Neural cell (in vitro differentiated cells): ENCODE data around the gene NPAS4. TPM values are rescaled to one million over a fixed set of nuclear protein-coding genes. Genes with fewer than 3 reads are reported as not detected.

Experiments
- H2AFZ ChIP-seq: fragments of 200-600, 300-800 bp; sonication (generic), shearing (Covaris generic); 2 replicates; pipeline ENCODE4 v1.6.0; 2014; ENCODE audit warnings: low read depth, mild to moderate bottlenecking, antibody characterized with exemption, low read length, moderate library complexity
- H3F3A ChIP-seq: fragments of 200-600 bp; shearing (Covaris generic); 2 replicates; pipeline ENCODE4 v1.6.1; 2016; ENCODE audit warnings: mild to moderate bottlenecking, moderate library complexity, mixed read lengths, antibody characterized with exemption, low read length; ENCODE audit not compliant: insufficient read depth, poor library complexity, severe bottlenecking
- H3K27ac ChIP-seq: fragments of 200-600, 300-800 bp; sonication (generic), shearing (Covaris generic); 2 replicates; pipeline ENCODE4 v1.5.1; 2014; ENCODE audit warnings: mild to moderate bottlenecking, low read length, moderate library complexity
- H3K27me3 ChIP-seq: fragments of 300-800, 200-600 bp; sonication (generic), shearing (Covaris generic); 2 replicates; pipeline ENCODE4 v1.6.0; 2014; ENCODE audit warnings: mild to moderate bottlenecking, low read depth, low read length, moderate library complexity; ENCODE audit not compliant: insufficient read depth
- H3K36me3 ChIP-seq: fragments of 300-800, 200-600 bp; sonication (generic), shearing (Covaris generic); 2 replicates; pipeline ENCODE4 v1.5.1; 2014; ENCODE audit warnings: mild to moderate bottlenecking, antibody characterized with exemption, low read length, moderate library complexity; ENCODE audit not compliant: insufficient read depth
- H3K4me2 ChIP-seq: fragments of 300-800, 200-600 bp; sonication (generic), shearing (Covaris generic); 2 replicates; pipeline ENCODE4 v1.6.0; 2014; ENCODE audit warnings: mild to moderate bottlenecking, low read length
- H3K4me3 ChIP-seq: fragments of 300-800, 200-600 bp; sonication (generic), shearing (Covaris generic); 2 replicates; pipeline ENCODE4 v1.5.1; 2014; ENCODE audit warnings: mild to moderate bottlenecking, low read length, moderate library complexity
- H3K79me2 ChIP-seq: fragments of 200-600 bp; shearing (Covaris generic); replicated peaks from 2 replicates; pipeline ENCODE4 v1.6.0; 2014; ENCODE audit warnings: mild to moderate bottlenecking, low read length, moderate library complexity; ENCODE audit not compliant: insufficient read depth
- H3K9ac ChIP-seq: fragments of 300-800, 200-600 bp; sonication (generic), shearing (Covaris generic); 2 replicates; pipeline ENCODE4 v1.6.1; 2016; ENCODE audit warnings: mild to moderate bottlenecking, low read length, mixed read lengths
- H3K9me2 ChIP-seq: fragments of 200-600 bp; shearing (Covaris generic); 2 replicates; pipeline ENCODE4 v1.6.1; 2016; ENCODE audit warnings: mild to moderate bottlenecking, low read length, mixed read lengths; ENCODE audit not compliant: insufficient read depth
- H3K9me3 ChIP-seq: fragments of 200-600, 300-800 bp; sonication (generic), shearing (Covaris generic); 2 replicates; pipeline ENCODE4 v1.6.1; 2016; ENCODE audit warnings: mild to moderate bottlenecking, mixed run types, low read length, moderate library complexity, mixed read lengths
- H4K20me1 ChIP-seq: fragments of 200-600 bp; shearing (Covaris generic); 2 replicates; pipeline ENCODE4 v1.6.1; 2016; ENCODE audit warnings: mild to moderate bottlenecking, mixed run types; ENCODE audit not compliant: insufficient read depth
- CTCF ChIP-seq: fragments of 450-650 bp; IDR thresholded peaks from 2 replicates; pipeline ENCODE4 v1.5.1; 2014; ENCODE audit warnings: antibody characterized with exemption, mild to moderate bottlenecking, moderate library complexity; ENCODE audit not compliant: poor library complexity, severe bottlenecking
- EP300 ChIP-seq: fragments of 450-650 bp; conservative IDR thresholded peaks from 2 replicates; pipeline ENCODE4 v1.6.1; 2014; ENCODE audit warnings: antibody characterized with exemption, mild to moderate bottlenecking, moderate library complexity; ENCODE audit not compliant: poor library complexity, severe bottlenecking
- EZH2 ChIP-seq: fragments of 200-600, 300-800 bp; shearing (Covaris generic), sonication (generic); IDR thresholded peaks from 2 replicates; pipeline ENCODE4 v1.6.1; 2014; ENCODE audit warnings: antibody characterized with exemption, low read length, borderline replicate concordance, mild to moderate bottlenecking; ENCODE audit not compliant: insufficient read depth, poor library complexity, severe bottlenecking
- MXI1 ChIP-seq: fragments of 450-650 bp; conservative IDR thresholded peaks from 2 replicates; pipeline ENCODE4 v1.6.1; 2014; ENCODE audit warnings: antibody characterized with exemption, mild to moderate bottlenecking; ENCODE audit not compliant: poor library complexity, severe bottlenecking
- POLR2AphosphoS5 ChIP-seq: IDR thresholded peaks from 2 replicates; pipeline ENCODE4 v1.6.1; 2012
- RAD21 ChIP-seq: fragments of 450-650 bp; conservative IDR thresholded peaks from 2 replicates; pipeline ENCODE4 v1.6.1; 2014; ENCODE audit warnings: antibody characterized with exemption, mild to moderate bottlenecking, moderate library complexity
- REST ChIP-seq: IDR thresholded peaks from 2 replicates; pipeline ENCODE4 v1.6.1; 2012; ENCODE audit warnings: borderline replicate concordance
- SMC3 ChIP-seq: fragments of 450-650 bp; conservative IDR thresholded peaks from 2 replicates; pipeline ENCODE4 v1.6.1; 2014; ENCODE audit warnings: antibody characterized with exemption, mild to moderate bottlenecking, moderate library complexity; ENCODE audit not compliant: poor library complexity
- TAF1 ChIP-seq: IDR thresholded peaks from 2 replicates; pipeline ENCODE4 v1.6.1; 2012; ENCODE audit warnings: low read depth
- polyA plus RNA-seq: library from polyadenylated mRNA; depleted of rRNA; stranded (reverse); fragments of >200 nt; gene quantifications from 2 replicates; pipeline ENCODE4 v1.2.3, GENCODE V29; 2014

NPAS4 gene
- polyA plus RNA-seq, 1 donor from 2014 or later, result 6.7 TPM

GRCh38 chr11:66417000-66417399 lies 3.8 kb upstream of the NPAS4 start:
- Histone ChIP-seq H3K9ac (peak overlapping the region; percentile 97), H3K4me3 (peak overlapping the region; percentile 94), H3K9me2 (no peaks in the 10 kb centered on the region), H3K27ac (peak overlapping the region; percentile 56), H3K36me3 (no peaks in the 10 kb centered on the region), H2AFZ (peak overlapping the region; percentile 15), H3K79me2 (peaks cover 3% of the 10 kb centered on the region), H3F3A (no peaks in the 10 kb centered on the region), H3K4me2 (peak overlapping the region; percentile 30), H3K9me3 (no peaks in the 10 kb centered on the region), H3K27me3 (peaks cover 27% of the 10 kb centered on the region), H4K20me1 (no peaks in the 10 kb centered on the region)
- TF ChIP-seq MXI1 (peak; percentile 24), REST (no peak), EP300 (peak; percentile 36)

DNA sequence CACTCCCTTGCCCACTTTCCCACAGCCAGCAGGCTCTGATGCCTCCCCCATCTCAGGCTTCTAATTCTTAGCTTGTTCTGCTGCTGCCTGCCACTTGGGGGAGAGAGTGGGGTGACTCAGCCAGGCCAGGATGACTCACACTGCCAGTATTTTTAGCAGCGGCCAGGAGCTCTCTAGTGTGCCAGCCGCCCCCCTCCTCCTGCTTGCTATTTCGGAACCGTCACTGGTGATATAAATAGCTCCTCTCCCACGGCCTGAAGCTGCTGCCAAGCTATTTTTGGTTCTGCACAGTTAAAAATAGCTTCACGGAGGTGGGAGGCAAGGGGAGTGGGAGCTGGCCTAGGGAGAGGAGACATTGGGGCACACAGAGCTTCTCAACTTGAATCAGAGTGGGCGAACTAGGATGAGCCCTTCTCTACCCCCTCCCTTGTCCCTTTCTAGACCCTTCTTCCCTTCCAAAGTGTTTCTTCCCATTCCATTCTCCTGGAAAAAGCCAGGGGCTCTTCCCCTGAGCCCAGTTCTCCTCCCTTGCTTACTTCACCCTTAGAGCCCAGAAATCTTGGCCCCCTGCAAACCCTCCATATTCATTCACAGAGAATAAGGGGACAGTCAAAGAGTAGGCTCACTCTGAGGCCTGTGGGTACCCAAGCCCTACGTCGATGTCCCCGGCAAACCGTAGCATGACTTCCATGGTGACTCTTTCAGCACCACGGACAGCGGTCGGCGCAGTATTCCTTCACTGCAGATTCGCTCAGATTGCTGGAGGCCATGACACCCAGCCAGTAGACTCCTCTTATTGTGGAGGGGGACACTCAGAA lies 2.5 kb upstream of the NPAS4 start:
- Histone ChIP-seq H3K9me3 (no peaks in the 10 kb centered on the region), H3K4me3 (peak overlapping the region; percentile 94), H4K20me1 (no peaks in the 10 kb centered on the region), H3K27me3 (peaks cover 40% of the 10 kb centered on the region), H3F3A (no peaks in the 10 kb centered on the region), H3K36me3 (no peaks in the 10 kb centered on the region), H2AFZ (no peak overlapping the region), H3K9me2 (no peaks in the 10 kb centered on the region), H3K79me2 (peaks cover 3% of the 10 kb centered on the region), H3K9ac (peak overlapping the region; percentile 97), H3K4me2 (peak overlapping the region; percentile 2), H3K27ac (peak overlapping the region; percentile 56)
- TF ChIP-seq CTCF, result peak; percentile 76
- TF ChIP-seq EP300, result no peak
- TF ChIP-seq REST, result peak; percentile 93
- TF ChIP-seq EZH2, result no peak
- TF ChIP-seq SMC3, result peak; percentile 60
- TF ChIP-seq TAF1, result no peak
- peak; percentile 35 for TF ChIP-seq RAD21
- TF ChIP-seq POLR2AphosphoS5, result peak; percentile 63
- no peak for TF ChIP-seq MXI1
